ENCODE results near the gene L3HYPDH. TPM values are rescaled to one million over a fixed set of nuclear protein-coding genes. Genes with fewer than 3 reads are reported as not detected.

L3HYPDH gene
- total RNA-seq, 1 donor from 2014 or later = 42.9 TPM

DNA sequence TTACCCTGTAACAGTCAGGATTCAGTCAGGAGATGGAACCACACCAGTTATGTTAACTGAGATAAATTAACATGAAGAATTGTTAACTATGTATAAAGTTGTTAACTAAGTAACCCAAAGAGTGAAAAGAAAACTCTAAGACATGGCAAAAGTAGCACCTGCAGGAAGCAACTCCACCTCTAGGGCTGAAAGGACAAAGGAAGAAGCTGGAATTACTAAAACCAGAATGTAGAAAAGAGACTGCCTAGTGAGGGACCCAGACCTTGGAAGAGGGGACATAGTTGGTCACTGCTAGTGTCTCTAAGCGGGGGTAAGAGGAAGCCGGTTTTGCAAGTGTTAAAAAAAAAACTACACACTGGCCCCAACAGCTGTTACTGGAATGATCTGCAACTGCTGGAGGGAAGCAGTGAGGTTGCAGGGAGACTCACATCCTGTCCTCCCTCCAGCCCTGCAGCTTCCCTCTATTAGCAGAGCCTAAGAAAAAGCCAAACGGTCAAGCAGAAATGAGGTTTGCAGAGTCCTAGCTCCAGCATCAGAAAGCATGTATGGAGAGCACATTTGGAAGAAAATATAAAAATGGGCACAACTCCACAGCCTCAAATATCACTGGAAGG is 58.8 kb downstream of the L3HYPDH start:
- peak; percentile 52 for DNase-seq

DNA sequence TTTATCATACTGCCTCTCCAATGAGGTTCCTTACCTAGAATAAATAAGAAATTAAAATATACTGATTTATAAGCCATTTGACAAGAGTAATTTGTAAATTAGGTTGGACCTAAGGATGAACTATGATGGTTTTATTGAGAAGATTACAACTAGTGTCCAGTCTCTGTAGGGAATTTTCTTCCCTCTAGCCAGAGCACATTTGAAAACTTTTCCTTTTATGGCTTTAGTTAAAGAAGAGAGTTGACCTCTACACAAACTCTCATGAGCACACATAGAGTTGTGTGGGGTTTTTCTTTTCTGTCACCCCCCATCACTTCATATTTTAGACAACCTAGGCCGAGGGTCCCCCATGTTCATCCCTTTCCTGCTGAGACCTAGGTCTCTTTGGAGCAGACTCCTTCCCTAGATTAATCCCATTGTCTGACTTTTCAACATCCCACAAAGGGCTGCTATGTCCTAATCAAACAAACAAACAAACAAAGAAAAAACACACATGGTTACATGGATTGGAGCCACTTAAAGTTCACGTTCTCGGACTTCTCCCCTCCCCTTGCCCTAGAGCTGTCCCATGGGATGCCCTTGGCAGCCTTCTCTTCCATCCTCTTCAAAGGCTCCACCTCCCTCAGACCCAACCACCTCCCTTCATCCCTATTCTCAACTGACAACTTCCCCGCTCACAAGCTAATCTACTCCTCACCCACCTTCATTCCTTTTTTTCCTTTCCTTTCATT is 59.7 kb downstream of the L3HYPDH start:
- peak; percentile 29 for DNase-seq

Other genes with a start within 250 kb of the L3HYPDH start
- gene GPR135, start 19.0 kb downstream of the L3HYPDH start, total RNA-seq = 2.1 TPM
- gene JKAMP, start 109 bp upstream of the L3HYPDH start, total RNA-seq = 77.8 TPM
- not detected for gene CCDC175, start 92.4 kb upstream of the L3HYPDH start, total RNA-seq